NCI-H526 treated with DMSO at 0.1 percent for 48 hours (cell line): ENCODE measurements around the gene GLI3.

Experiments
- DNase-seq: peaks from one replicate; lab custom pipeline; 2025; lab: John Stamatoyannopoulos, UW

GLI3 gene

GRCh38 chr7:42143711-42144600 is 93.1 kb downstream of the GLI3 start:
- DNase-seq, result no peak

GRCh38 chr7:42142089-42142488 is 94.9 kb downstream of the GLI3 start:
- DNase-seq, result no peak

GRCh38 chr7:42139751-42140150 is 97.3 kb downstream of the GLI3 start:
- no peak for DNase-seq

DNA sequence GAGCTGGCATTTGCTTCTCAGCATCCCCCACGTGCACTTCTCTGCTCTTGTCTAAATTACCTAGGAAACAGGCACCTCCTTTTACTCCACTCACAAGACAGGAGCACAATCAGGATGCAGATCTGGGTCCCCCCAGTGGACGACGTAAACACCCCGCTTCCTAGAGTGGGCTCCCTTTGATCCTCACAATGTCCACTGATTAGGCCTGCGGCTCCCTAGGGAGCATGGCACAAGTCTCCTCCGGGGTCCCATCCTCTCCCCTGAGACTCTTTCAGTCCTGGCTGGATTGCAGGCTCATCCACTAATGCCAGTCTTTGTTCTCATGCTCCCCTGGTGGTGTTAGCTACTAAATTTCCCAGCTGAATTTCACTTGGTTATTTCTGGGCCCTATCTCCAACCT is 98.3 kb downstream of the GLI3 start:
- DNase-seq, result no peak

GRCh38 chr7:42137941-42138340 is 99.1 kb downstream of the GLI3 start:
- no peak for DNase-seq

DNA sequence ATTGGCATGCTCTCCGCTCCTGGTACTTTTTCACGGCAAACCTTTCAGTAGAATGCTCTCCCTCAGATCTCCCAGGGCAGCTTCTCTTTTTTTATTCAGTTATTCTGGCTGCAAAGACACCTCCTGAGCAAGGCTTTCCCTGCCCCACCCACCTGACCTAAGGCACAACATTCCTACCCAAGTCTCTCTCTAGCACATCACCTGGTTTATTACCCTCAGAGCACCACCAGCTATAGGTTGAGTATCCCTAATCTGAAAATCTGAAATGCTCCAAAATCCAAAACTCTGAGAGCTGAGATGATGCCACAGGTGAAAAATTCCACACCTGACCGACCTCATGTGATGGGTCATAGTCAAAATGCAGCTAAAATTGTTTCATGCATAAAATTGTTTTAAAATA is 99.6 kb downstream of the GLI3 start:
- DNase-seq, result no peak

DNA sequence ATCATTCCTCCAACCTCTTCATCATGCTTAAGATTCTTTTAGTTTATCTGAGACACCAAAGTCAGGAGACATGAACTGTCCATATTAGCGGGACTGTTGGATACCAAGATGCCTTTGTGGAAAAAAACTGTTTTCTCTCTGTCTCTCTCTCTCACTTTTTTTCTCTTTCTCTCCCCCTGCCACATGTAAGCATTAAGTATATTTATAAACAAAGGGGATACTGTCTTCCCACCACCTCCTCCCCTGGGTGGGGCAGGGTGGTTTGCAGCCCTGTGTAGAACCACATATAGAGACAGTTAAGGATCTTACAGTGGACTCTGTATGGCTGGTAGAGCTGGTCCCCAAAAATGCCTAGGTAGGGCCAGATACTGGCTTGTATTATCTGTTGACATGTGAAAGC is 101.3 kb downstream of the GLI3 start:
- no peak for DNase-seq

DNA sequence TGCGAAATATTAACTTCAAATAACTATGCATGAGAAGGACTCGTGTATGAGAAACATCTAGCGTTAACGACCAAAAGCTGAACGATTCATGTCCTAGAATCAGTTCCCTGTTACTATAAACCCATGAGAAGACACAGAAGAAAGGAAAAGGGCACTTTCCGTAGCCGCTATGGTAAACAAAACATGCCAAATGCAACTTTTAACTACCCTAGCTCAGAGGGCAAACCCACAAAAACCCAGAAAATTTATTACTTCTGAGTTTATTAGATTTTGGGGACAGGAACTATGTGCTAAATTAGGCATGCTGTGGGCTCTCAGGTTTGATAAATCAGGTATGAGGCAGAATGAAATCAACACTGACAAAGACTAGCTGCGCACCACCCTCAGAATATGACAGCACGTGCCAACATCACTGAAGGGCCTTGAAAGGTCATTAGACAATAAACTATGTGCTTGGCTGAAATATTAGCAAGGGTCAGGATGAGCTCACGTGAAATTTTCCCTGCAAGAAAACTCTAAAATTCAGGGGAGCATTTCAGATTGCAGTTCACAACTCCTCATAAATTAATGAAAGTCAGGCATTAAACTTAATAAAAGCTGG is 102.6 kb downstream of the GLI3 start:
- DNase-seq, result no peak

DNA sequence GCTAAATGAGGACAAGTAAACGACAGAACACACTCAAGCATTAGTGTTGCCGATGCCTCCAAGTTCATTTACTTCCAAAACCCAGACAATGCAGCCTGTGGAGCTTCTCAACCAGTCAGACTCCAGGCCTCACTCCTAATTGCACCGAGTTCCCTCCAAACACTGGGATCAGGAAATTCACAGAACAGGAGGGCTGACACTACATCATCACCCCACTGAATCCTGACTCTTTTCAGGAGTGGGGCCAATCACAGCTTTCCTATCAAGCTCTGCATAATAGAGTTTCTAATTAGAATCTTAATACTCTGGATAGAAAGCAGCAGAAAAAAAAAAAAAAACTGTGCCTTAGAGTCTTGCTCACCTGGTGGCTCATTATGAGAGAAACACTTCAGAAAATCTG is 103.7 kb downstream of the GLI3 start:
- no peak for DNase-seq

DNA sequence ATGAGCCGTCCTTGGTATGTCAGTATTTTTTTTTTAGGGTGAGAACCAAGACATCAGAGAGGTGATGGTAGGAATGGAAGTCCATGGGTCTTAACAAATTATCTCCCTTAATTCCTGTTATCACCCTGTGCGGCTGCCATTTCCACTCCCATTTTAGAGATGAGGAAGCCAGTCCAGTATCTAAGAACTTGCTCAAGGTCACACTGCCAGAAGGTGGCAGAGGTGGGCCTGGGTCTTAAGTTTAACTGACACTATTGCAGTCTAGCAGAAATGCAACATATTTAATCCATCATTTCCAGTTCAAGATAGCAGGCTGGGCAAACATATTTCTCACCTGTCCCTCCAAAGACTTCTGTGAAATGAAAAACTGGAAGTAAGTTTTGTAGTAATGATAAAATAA is 108.3 kb downstream of the GLI3 start:
- DNase-seq, result no peak

- DNase-seq, result no peak
Measured at GRCh38 chr7:42127232-42127622, 109.8 kb downstream of the GLI3 start.

DNA sequence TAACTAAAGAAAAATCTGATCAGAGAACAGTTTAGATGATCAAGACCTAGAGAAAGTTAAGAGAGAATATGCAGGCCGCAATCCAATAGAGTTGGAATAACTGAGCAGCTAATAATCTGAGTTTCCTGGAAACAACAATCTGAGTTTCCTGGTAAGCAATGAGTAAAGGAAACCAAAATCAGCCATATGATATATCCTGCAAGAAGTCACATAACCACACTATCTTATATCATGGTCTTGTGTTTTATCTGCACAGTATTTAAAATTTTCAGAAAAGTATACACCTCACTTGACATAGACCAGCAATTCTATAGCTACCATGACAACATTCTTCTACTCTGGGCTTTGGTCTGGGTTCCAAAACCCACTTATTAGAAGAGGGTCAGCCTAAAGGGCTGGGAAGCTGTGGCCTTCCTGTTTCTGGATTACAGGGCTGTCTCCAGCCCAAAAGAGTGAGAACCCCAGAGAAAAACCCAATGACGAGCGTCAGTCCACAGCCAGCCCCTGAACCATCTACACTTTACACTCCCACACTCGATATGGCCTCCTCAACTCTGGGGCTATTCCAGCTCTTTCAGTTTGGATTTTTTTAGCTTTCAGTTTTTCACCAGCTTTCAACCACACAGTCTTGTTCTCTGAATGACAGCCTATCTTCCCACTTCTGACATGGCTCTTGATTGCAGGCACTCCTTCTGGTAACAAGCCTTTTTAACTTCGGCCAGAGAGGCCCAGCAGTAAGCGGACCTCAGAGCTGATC is 110.4 kb downstream of the GLI3 start:
- DNase-seq, result no peak

DNA sequence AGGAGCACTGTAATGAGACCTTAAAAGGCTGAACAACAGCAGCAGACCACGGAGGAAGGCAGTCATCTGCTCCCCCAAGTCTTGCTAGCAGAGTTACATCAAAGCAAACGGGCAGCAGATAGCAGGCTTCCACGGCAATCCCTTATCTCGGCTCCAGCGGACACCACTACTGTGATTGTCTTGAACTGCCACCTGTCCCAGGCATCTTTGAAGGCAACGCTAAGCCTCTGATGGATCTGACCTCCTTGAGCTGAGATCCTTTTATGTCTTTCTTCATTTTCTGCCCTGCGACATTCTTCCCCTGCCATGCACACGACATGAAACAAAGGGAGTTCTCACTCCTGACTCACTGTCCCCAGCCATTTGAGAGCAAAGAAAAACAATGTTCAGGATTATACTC is 111.7 kb downstream of the GLI3 start:
- DNase-seq, result no peak

DNA sequence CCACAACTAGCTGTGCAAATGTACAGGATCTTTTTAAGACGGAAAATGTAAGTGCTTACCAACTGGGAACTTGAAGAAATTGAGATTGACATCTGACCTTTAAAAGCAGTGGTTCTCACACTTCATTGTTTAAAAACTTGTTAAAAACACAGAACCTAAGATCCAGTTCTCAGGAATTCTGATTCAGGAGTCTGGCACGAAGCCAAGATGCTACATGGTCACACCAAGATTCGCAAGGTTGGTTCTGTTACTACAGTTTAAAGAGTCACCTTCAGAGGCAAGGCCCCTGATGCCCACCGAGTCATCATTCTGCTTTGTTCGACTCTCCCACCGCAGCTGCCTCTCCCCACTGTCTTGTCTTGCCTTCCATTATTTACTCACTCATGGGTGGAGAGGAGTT is 113.3 kb downstream of the GLI3 start:
- no peak for DNase-seq

- no peak for DNase-seq
Measured at GRCh38 chr7:42120191-42120590, 116.8 kb downstream of the GLI3 start.

DNA sequence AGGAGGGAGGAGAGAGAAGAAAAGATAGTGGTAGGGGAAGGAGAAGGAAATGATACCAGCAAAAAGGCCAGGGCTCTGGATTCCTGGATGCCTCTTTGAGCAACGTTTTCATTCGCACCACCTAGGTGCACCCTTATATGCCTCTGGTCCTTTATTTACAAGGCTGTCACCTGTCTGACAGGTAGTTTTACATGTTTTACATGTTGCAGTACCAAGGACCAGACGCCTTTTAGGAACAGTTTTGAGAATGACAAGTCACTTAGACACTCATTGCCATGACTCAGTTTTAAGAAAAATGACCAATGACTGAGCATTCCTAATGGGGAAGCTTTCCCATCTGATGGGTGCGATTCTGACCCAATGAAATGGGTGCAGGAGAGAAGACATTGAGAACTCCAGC is 119.8 kb downstream of the GLI3 start:
- no peak for DNase-seq

GRCh38 chr7:42115795-42116194 is 121.2 kb downstream of the GLI3 start:
- no peak for DNase-seq

- DNase-seq, result no peak
Measured at GRCh38 chr7:42110333-42110732, 126.7 kb downstream of the GLI3 start.

- DNase-seq, result no peak
Measured at GRCh38 chr7:42108803-42109528, 128.0 kb downstream of the GLI3 start.

GRCh38 chr7:42107484-42108240 is 129.3 kb downstream of the GLI3 start:
- DNase-seq, result no peak

DNA sequence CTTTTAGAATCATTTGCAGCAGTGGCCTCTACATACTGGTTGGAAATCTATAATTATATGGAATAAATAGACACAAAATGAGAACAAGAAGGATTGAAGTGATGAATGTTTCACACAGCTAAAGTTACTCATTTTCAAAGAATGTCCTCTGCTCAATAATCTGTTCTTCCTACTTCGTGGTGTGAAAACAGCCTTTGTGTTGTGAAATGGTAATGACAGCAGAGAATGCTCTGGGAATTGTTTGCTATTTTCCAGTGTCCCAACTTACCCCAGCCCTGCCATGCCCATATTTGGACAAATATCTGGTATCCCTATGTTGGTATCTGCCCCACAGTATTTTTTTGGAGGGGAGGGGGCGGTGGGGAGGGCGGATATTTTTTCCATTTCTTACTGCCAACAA is 130.4 kb downstream of the GLI3 start:
- DNase-seq, result no peak
